H1 (cell line): ENCODE results near the gene OR2T33. TPM values are rescaled to one million over a fixed set of nuclear protein-coding genes. Genes with fewer than 3 reads are reported as not detected.
"Not testable (repeated sequence)": the region's sequence is repeated elsewhere in the genome, so short reads cannot be mapped to it uniquely, and the experiment has no call there.

Source experiments
- CTCF ChIA-PET: fragments of 300-600 bp; sonication (Branson Sonifier 250); formaldehyde crosslinking; loops from one replicate; lab custom pipeline; 2021; ENCODE audit not compliant: partially characterized antibody; lab: Charles Lee
- POLR2A ChIA-PET: fragments of 300-600 bp; sonication (Branson Sonifier 250); formaldehyde crosslinking; loops from one replicate; lab custom pipeline; 2021; ENCODE audit warnings: inconsistent platforms; ENCODE audit not compliant: partially characterized antibody; lab: Charles Lee
- DNase-seq, 2 experiments: peaks; one replicate each; pipeline versions ENCODE4 v3.0.0 to v3.0.0-alpha.2; 2010 to 2022; ENCODE audit warnings: low spot score in 2 of 2, low read depth in 1 of 2, mixed read lengths in 1 of 2
- FAIRE-seq: peaks from 2 replicates; lab custom pipeline; 2011; peaks lifted over from hg19 to GRCh38; lab: Jason Lieb, UNC
- H2AFZ ChIP-seq: 2 replicates; pipeline ENCODE4 v1.8.1; 2012; ENCODE audit warnings: low read length, inconsistent platforms
- H2AK5ac ChIP-seq: 2 replicates; pipeline ENCODE4 v1.6.1; 2013; ENCODE audit warnings: low read depth, low read length
- H2BK120ac ChIP-seq: replicated peaks from 2 replicates; pipeline ENCODE3; 2013; ENCODE audit warnings: low read depth, low read length, inconsistent platforms
- H2BK12ac ChIP-seq: 2 replicates; pipeline ENCODE4 v1.6.1; 2013; ENCODE audit warnings: low read depth, low read length
- H2BK15ac ChIP-seq: 2 replicates; pipeline ENCODE4 v1.6.1; 2013; ENCODE audit warnings: low read length
- H2BK20ac ChIP-seq: 2 replicates; pipeline ENCODE4 v1.6.1; 2013; ENCODE audit warnings: low read length
- H2BK5ac ChIP-seq: 2 replicates; pipeline ENCODE4 v1.6.1; 2013; ENCODE audit warnings: low read depth, low read length
- H3K14ac ChIP-seq: 2 replicates; pipeline ENCODE4 v1.6.1; 2013; ENCODE audit warnings: inconsistent platforms; ENCODE audit not compliant: insufficient read length
- H3K18ac ChIP-seq: 2 replicates; pipeline ENCODE4 v1.6.1; 2013; ENCODE audit warnings: low read length; ENCODE audit errors: extremely low read depth
- H3K23ac ChIP-seq: 2 replicates; pipeline ENCODE4 v1.6.1; 2013; ENCODE audit warnings: inconsistent platforms; ENCODE audit not compliant: insufficient read length
- H3K23me2 ChIP-seq: 2 replicates; pipeline ENCODE4 v1.6.1; 2013; ENCODE audit warnings: low read depth, low read length
- H3K27ac ChIP-seq: 2 replicates; pipeline ENCODE4 v1.6.1; 2011; ENCODE audit warnings: low read depth, low read length, inconsistent platforms
- H3K27me3 ChIP-seq, 4 experiments: replicated peaks in 1 of 4; 1 replicate in 1 of 4; 2 replicates in 3 of 4; pipeline versions ENCODE4 v1.6.1 to v1.8.1; 2011 to 2013; ENCODE audit warnings: low read length in 3 of 4, mild to moderate bottlenecking in 3 of 4, inconsistent platforms in 2 of 4, mixed read lengths in 2 of 4, moderate library complexity in 1 of 4; ENCODE audit not compliant: control insufficient read depth in 3 of 4, insufficient read depth in 3 of 4; ENCODE audit errors: extremely low read depth in 1 of 4
- H3K36me3 ChIP-seq, 4 experiments: 2 replicates each; pipeline versions ENCODE4 v1.6.1 to v1.8.1; 2011 to 2013; ENCODE audit warnings: mild to moderate bottlenecking in 4 of 4, low read length in 3 of 4, moderate library complexity in 2 of 4, control low read depth in 1 of 4, inconsistent platforms in 1 of 4; ENCODE audit not compliant: insufficient read depth in 4 of 4, control insufficient read depth in 2 of 4
- H3K4ac ChIP-seq: replicated peaks from 2 replicates; pipeline ENCODE3; 2013; ENCODE audit warnings: low read length, low read depth, mixed read lengths, inconsistent platforms; ENCODE audit not compliant: insufficient read length
- H3K4me1 ChIP-seq, 4 experiments: replicated peaks in 1 of 4; 1 replicate in 1 of 4; 2 replicates in 3 of 4; pipeline versions ENCODE4 v1.6.1 to v1.8.1; 2011 to 2013; ENCODE audit warnings: low read length in 3 of 4, inconsistent platforms in 2 of 4, mixed read lengths in 1 of 4; ENCODE audit not compliant: insufficient read depth in 4 of 4, control insufficient read depth in 3 of 4
- H3K4me2 ChIP-seq, 2 experiments: 2 replicates each; pipeline versions ENCODE4 v1.6.1 to v1.8.1; 2011 to 2013; ENCODE audit warnings: low read depth in 2 of 2, low read length in 2 of 2, control low read depth in 1 of 2, inconsistent platforms in 1 of 2, mild to moderate bottlenecking in 1 of 2; ENCODE audit not compliant: insufficient read depth in 1 of 2
- H3K4me3 ChIP-seq, 4 experiments: fragments of 200-600, 300-600 bp in 1 of 4; sonication (generic), shearing (Covaris generic), sonication (Bioruptor Twin) in 1 of 4; 2 replicates each; pipeline versions ENCODE4 v1.5.1 to v1.8.1; 2011 to 2016; ENCODE audit warnings: low read length in 4 of 4, low read depth in 3 of 4, control low read depth in 2 of 4, inconsistent platforms in 2 of 4, mild to moderate bottlenecking in 2 of 4, mixed read lengths in 1 of 4, moderate library complexity in 1 of 4; ENCODE audit not compliant: insufficient read depth in 2 of 4; ENCODE audit errors: extremely low read depth in 1 of 4
- H3K56ac ChIP-seq: replicated peaks from 2 replicates; pipeline ENCODE3; 2013; ENCODE audit warnings: low read depth, mild to moderate bottlenecking, mixed read lengths, low read length, inconsistent platforms; ENCODE audit not compliant: insufficient read length
- H3K79me1 ChIP-seq: 2 replicates; pipeline ENCODE4 v1.6.1; 2013; ENCODE audit warnings: low read depth, low read length, control low read depth
- H3K79me2 ChIP-seq, 2 experiments: 2 replicates each; pipeline versions ENCODE4 v1.6.1 to v1.8.1; 2012 to 2013; ENCODE audit warnings: low read length in 2 of 2, mild to moderate bottlenecking in 2 of 2, inconsistent platforms in 1 of 2; ENCODE audit not compliant: insufficient read depth in 2 of 2, control insufficient read depth in 1 of 2
- H3K9ac ChIP-seq, 4 experiments: replicated peaks in 1 of 4; 1 replicate in 1 of 4; 2 replicates in 3 of 4; pipeline versions ENCODE4 v1.6.1 to v1.8.1; 2011 to 2013; ENCODE audit warnings: low read depth in 3 of 4, low read length in 3 of 4, control low read depth in 2 of 4, mild to moderate bottlenecking in 2 of 4, moderate library complexity in 2 of 4, inconsistent platforms in 1 of 4; ENCODE audit errors: extremely low read depth in 1 of 4
- H3K9me3 ChIP-seq, 2 experiments: 2 replicates each; pipeline versions ENCODE4 v1.6.1 to v1.8.1; 2012 to 2013; ENCODE audit warnings: mild to moderate bottlenecking in 2 of 2, moderate library complexity in 2 of 2, control low read depth in 1 of 2, inconsistent platforms in 1 of 2, low read depth in 1 of 2, low read length in 1 of 2, mixed read lengths in 1 of 2; ENCODE audit not compliant: insufficient read depth in 2 of 2
- H4K20me1 ChIP-seq, 2 experiments: replicated peaks in 1 of 2; 2 replicates each; pipeline versions ENCODE3 to v1.8.1; 2011 to 2013; ENCODE audit warnings: inconsistent platforms in 2 of 2, low read length in 2 of 2, mild to moderate bottlenecking in 1 of 2; ENCODE audit not compliant: insufficient read depth in 2 of 2, control insufficient read depth in 1 of 2
- H4K5ac ChIP-seq: 2 replicates; pipeline ENCODE4 v1.6.1; 2013; ENCODE audit warnings: low read length, low read depth, mixed read lengths, inconsistent platforms; ENCODE audit not compliant: insufficient read length
- H4K8ac ChIP-seq: 2 replicates; pipeline ENCODE4 v1.8.0; 2013; ENCODE audit warnings: mild to moderate bottlenecking, moderate library complexity, low read length, inconsistent platforms; ENCODE audit not compliant: insufficient read depth; ENCODE audit errors: extremely low read depth
- H4K91ac ChIP-seq: replicated peaks from 2 replicates; pipeline ENCODE3; 2013; ENCODE audit warnings: low read length, mixed read lengths, inconsistent platforms; ENCODE audit not compliant: insufficient read length
- WGBS, 2 experiments: shearing (Covaris generic) in 1 of 2; methylation state at CpG; one replicate each; pipeline versions ENCODE4 v1.1.6 to v1.1.7; 2013 to 2015; ENCODE audit warnings: low lambda C conversion rate in 2 of 2, mixed read lengths in 2 of 2, inconsistent platforms in 1 of 2, low coverage in 1 of 2, missing lambda C conversion rate in 1 of 2; ENCODE audit not compliant: insufficient replicate concordance in 2 of 2, insufficient coverage in 1 of 2, insufficient read length in 1 of 2; ENCODE audit errors: extremely low coverage in 1 of 2, missing lambda C conversion rate in 1 of 2; 5-methylcytosine and 5-hydroxymethylcytosine counted together
- polyA plus RNA-seq, 7 experiments: library from polyadenylated mRNA; depleted of rRNA in 3 of 7; stranded (reverse) in 5 of 7; unstranded in 2 of 7; fragments of >200 nt in 5 of 7; fragments of 200-250 nt in 2 of 7; gene quantifications; 1 replicate in 5 of 7; 2 replicates in 1 of 7; 4 replicates in 1 of 7; pipeline versions ENCODE4 v1.2.1 to v1.2.3, GENCODE V29; 2011 to 2013; ENCODE audit warnings: missing spikeins in 2 of 7, mixed read lengths in 2 of 7
- total RNA-seq: library from RNA; stranded (reverse); fragmentation: NEBNext Ultra II Directional; extraction: Animal tissue kit (Norgen Biotek cat#: 25700); gene quantifications from 2 replicates; pipeline ENCODE4 v1.2.1, GENCODE V29; 2021

OR2T33 gene
- total and polyA plus RNA-seq, 2 of the 8 experiments (the other 6 are each of a cell fraction or from before 2014, with no cell fraction given): not detected

DNA sequence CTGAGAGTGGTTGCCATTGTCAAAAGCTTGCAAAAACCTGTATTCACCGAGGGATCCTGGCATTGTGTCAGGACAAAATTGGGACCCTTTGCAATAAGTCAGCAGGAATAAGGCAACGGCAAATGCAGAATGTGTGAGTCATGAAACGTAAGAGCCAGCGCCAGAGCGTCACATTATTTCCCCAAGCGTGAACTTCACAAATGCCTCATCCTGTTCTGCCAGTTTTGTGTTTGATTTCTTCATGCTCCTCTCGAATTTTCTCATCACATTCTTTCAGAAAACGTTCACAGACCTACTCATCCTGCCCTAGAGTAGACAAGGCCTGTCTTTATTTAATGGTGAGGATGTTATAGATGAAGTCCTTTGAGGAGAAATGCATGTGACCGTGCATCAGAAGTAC lies 27.9 kb upstream of the OR2T33 start:
- H3K23ac ChIP-seq, FAIRE-seq, H3K56ac ChIP-seq, H3K4me3 ChIP-seq, H4K5ac ChIP-seq, H3K9ac ChIP-seq, H3K4me1 ChIP-seq, H3K14ac ChIP-seq, H3K18ac ChIP-seq, H2BK20ac ChIP-seq, CTCF ChIA-PET, H3K4ac ChIP-seq, DNase-seq, H4K20me1 ChIP-seq, H3K27ac ChIP-seq, H3K36me3 ChIP-seq, H4K8ac ChIP-seq, H4K91ac ChIP-seq, H2BK12ac ChIP-seq, H2AK5ac ChIP-seq, H3K27me3 ChIP-seq, H2BK15ac ChIP-seq, H3K79me1 ChIP-seq, H3K79me2 ChIP-seq, H3K4me2 ChIP-seq, H3K23me2 ChIP-seq, H2BK120ac ChIP-seq, POLR2A ChIA-PET, H2AFZ ChIP-seq, H2BK5ac ChIP-seq: not testable (repeated sequence)
- WGBS, 2 experiments: 82% methylated on average over 9 of the region's 9 CpGs; no CpG with 5 or more reads in 1 of the 2 experiments
- H3K9me3 ChIP-seq: peaks cover 40 to 47% of the 10 kb centered on the region in 2 experiments
